ENCODE results near the gene OR2H1. TPM values are rescaled to one million over a fixed set of nuclear protein-coding genes. Genes with fewer than 3 reads are reported as not detected.
"Not testable (repeated sequence)": the region's sequence is repeated elsewhere in the genome, so short reads cannot be mapped to it uniquely, and the experiment has no call there.

OR2H1 gene
- total and polyA plus RNA-seq, 11 donors: not detected

GRCh38 chr6:29424575-29424974 lies 32.4 kb upstream of the OR2H1 start:
- H3K27ac ChIP-seq: no peak overlapping the region
- no peaks in the 10 kb centered on the region for H3K36me3 ChIP-seq
- H3K27me3 ChIP-seq: peaks cover 0 to 6% (median 0%) of the 10 kb centered on the region in 9 donors
- DNase-seq (no peak), ATAC-seq (no peak)
- H3K4me3 ChIP-seq: no peak overlapping the region
- peaks cover 0 to 9% (median 0%) of the 10 kb centered on the region in 12 donors for H3K9me3 ChIP-seq
- intact Hi-C loops (cut with DNase I): no loop called here
- H3K4me1 ChIP-seq: no peaks in the 10 kb centered on the region
- TF ChIP-seq CTCF (IDR thresholded peaks at IDR 0.05): no peak
- TF ChIP-seq POLR2A (IDR thresholded peaks at IDR 0.05): no peak
- 19 to 39% (median 29%) methylated on average over 2 of the region's 2 CpGs for WGBS, 4 donors

- Histone ChIP-seq H3K27me3 (peaks cover 0 to 6% (median 0%) of the 10 kb centered on the region in 9 donors), H3K27ac (no peak overlapping the region), H3K4me3 (no peak overlapping the region), H3K36me3 (no peaks in the 10 kb centered on the region), H3K9me3 (peaks cover 0 to 9% (median 0%) of the 10 kb centered on the region in 12 donors), H3K4me1 (no peaks in the 10 kb centered on the region)
- 32 to 46% (median 37%) methylated on average over 1 of the region's 1 CpG for WGBS, 4 donors
- ATAC-seq (no peak), DNase-seq (no peak)
- TF ChIP-seq CTCF (IDR thresholded peaks at IDR 0.05) (no peak), POLR2A (IDR thresholded peaks at IDR 0.05) (no peak)
- intact Hi-C loops (cut with DNase I): no loop called here
Measured at GRCh38 chr6:29425075-29425474, 31.9 kb upstream of the OR2H1 start.

GRCh38 chr6:29426654-29427053 lies 30.3 kb upstream of the OR2H1 start:
- no peaks in the 10 kb centered on the region for H3K9me3 ChIP-seq
- no peak for ATAC-seq
- intact Hi-C loops (cut with DNase I): no loop called here
- H3K27me3 ChIP-seq: peaks cover 0 to 6% (median 0%) of the 10 kb centered on the region in 9 donors
- no peak overlapping the region for H3K4me3 ChIP-seq
- DNase-seq: no peak
- H3K4me1 ChIP-seq: no peaks in the 10 kb centered on the region
- no peak for TF ChIP-seq CTCF (IDR thresholded peaks at IDR 0.05)
- no peak for TF ChIP-seq POLR2A (IDR thresholded peaks at IDR 0.05)
- 81 to 87% (median 84%) methylated on average over 3 of the region's 3 CpGs for WGBS, 4 donors
- H3K36me3 ChIP-seq: no peaks in the 10 kb centered on the region
- H3K27ac ChIP-seq: no peak overlapping the region

- ATAC-seq; H3K27ac ChIP-seq; intact Hi-C loops (cut with DNase I); DNase-seq; H3K4me1 ChIP-seq; H3K4me3 ChIP-seq; H3K36me3 ChIP-seq; H3K9me3 ChIP-seq; H3K27me3 ChIP-seq: not testable (repeated sequence)
- WGBS, 4 donors: 61 to 66% (median 64%) methylated on average over 18 of the region's 18 CpGs
Measured at GRCh38 chr6:29436730-29437129, 20.2 kb upstream of the OR2H1 start.

GRCh38 chr6:29439006-29439405 lies 17.9 kb upstream of the OR2H1 start, which contains the start of gene OR10C1:
TSS of gene OR10C1 (plus strand) at chr6:29439306. CDS start at chr6:29440016, 710 bp downstream.
- TF ChIP-seq POLR2A (IDR thresholded peaks at IDR 0.05): no peak
- TF ChIP-seq CTCF (IDR thresholded peaks at IDR 0.05): no peak
- Histone ChIP-seq H3K9me3 (no peaks in the 10 kb centered on the region), H3K27me3 (peaks cover 0 to 5% (median 0%) of the 10 kb centered on the region in 9 donors), H3K27ac (no peak within 1 kb of the TSS), H3K4me1 (no peaks in the 10 kb centered on the region), H3K4me3 (no peak within 1 kb of the TSS), H3K36me3 (no peaks in the 10 kb centered on the region)
- DNase-seq: no peak
- no peak for ATAC-seq
- intact Hi-C loops (cut with DNase I): no loop called here
